Heart right ventricle (tissue), 16 donors: ENCODE measurements around the gene THSD4. TPM values are rescaled to one million over a fixed set of nuclear protein-coding genes. Genes with fewer than 3 reads are reported as not detected.
A peak's percentile ranks its signal among the peaks of the same experiment; 100 is the strongest.

Experiments used
- ATAC-seq, 8 donors: fragments of 200-7000 bp; cut with Tn5 transposase; one replicate each; pipeline ENCODE4 v1.9.1; 2020; ENCODE audit warnings: mild to moderate bottlenecking in 8 of 8, moderate library complexity in 8 of 8, moderate number of reproducible peaks in 1 of 8
- DNase-seq, 2 donors: peaks; one replicate each; pipeline ENCODE4 v3.0.0-alpha.2; 2020
- H3K27ac ChIP-seq, 10 donors: fragments of 200-600 bp; sonication (generic) in 2 of 10; one replicate each; pipeline versions ENCODE4 v1.5.0 to v1.8.0; 2020 to 2022; ENCODE audit warnings: mild to moderate bottlenecking in 3 of 10
- H3K27me3 ChIP-seq, 7 donors: fragments of 200-600 bp; one replicate each; pipeline ENCODE4 v1.8.0; 2021 to 2022; ENCODE audit warnings: mild to moderate bottlenecking in 2 of 7
- H3K36me3 ChIP-seq, 9 donors: fragments of 200-600 bp; sonication (generic) in 1 of 9; one replicate each; pipeline versions ENCODE4 v1.5.0 to v1.8.0; 2020 to 2022; ENCODE audit warnings: mild to moderate bottlenecking in 2 of 9
- H3K4me1 ChIP-seq, 9 donors: fragments of 200-600 bp; sonication (generic) in 1 of 9; one replicate each; pipeline versions ENCODE4 v1.5.0 to v1.8.0; 2020 to 2022; ENCODE audit warnings: mild to moderate bottlenecking in 4 of 9
- H3K4me3 ChIP-seq, 10 donors: fragments of 200-600 bp; sonication (generic) in 2 of 10; one replicate each; pipeline versions ENCODE4 v1.5.0 to v1.8.0; 2020 to 2022; ENCODE audit warnings: mild to moderate bottlenecking in 7 of 10, moderate library complexity in 2 of 10
- H3K9me3 ChIP-seq, 11 donors: fragments of 200-600 bp in 10 of 11; sonication (generic) in 2 of 11; one replicate each; pipeline versions ENCODE4 v1.5.0 to v1.8.0; 2013 to 2022; ENCODE audit warnings: mild to moderate bottlenecking in 2 of 11, control low read depth in 1 of 11, moderate library complexity in 1 of 11
- CTCF ChIP-seq, 9 donors: fragments of 200-600 bp; sonication (generic) in 2 of 9; IDR thresholded peaks; one replicate each; pipeline versions ENCODE4 v1.5.0 to v1.8.0; 2021 to 2022; ENCODE audit warnings: antibody characterized with exemption in 9 of 9, mild to moderate bottlenecking in 5 of 9, moderate library complexity in 1 of 9
- WGBS, 2 donors: extraction: QIAGEN DNeasy Blood & Tissue Kit; methylation state at CpG; one replicate each; pipeline ENCODE4 v1.1.7; 2013; ENCODE audit warnings: inconsistent platforms in 1 of 2; 5-methylcytosine and 5-hydroxymethylcytosine counted together
- intact Hi-C, 10 donors: fragments of 100-400 bp; cut with DNase I; formaldehyde crosslinking; loops; one replicate each; pipeline versions ENCODE4 v1.11.1 to v1.14.2; 2022
- polyA plus RNA-seq, 2 donors: library from polyadenylated mRNA; stranded (reverse); fragments of 200-250 nt; gene quantifications; one replicate each; pipeline ENCODE4 v1.2.3, GENCODE V29; 2013
- total RNA-seq, 10 donors: library from RNA; stranded (reverse); fragmentation: NEBNext Ultra II Directional in 3 of 10; extraction: Animal tissue kit (Norgen Biotek cat#: 25700) in 3 of 10; gene quantifications; one replicate each; pipeline versions ENCODE4 v1.2.1 to v1.2.4, GENCODE V29; 2021 to 2023
- donor health status: Arrhythmogenic right ventricular cardiomyopathy.
- donor health status: ischemic (EF 13 %, LVEDD 7.1; RV severe dilation, severe dysfunction).
- donor health status: healthy with polysubstance abuse.
- donor health status: DM: no; HTN: yes; CAD: no.
- donor health status: DM: no; HTN: no; CAD: no.
- donor health status: ischemic (EF 25% LVEDD 6.9; RV normal size, moderate dysfunction).
- donor health status: ischemic (EF 25% LVEDD 5.7; RV mildly dilated, moderate dysfunction).
- donor health status: healthy.
- donor health status: DM: yes; HTN: yes; CAD: no.
- donor health status: Ischemic cardiomyopathy.
- donor health status: ischemic (EF 35%, LVEDD 5.7; RV mildly dilated, moderate dysfunction).
- donor health status: nonischemic (EF 11% LVEDD 7.7; RV severe dilation, severe dysfunction).
- donor health status: DM: yes; HTN: yes; CAD: no.
- donor health status: PGD.
- donor health status: ischemic (EF 29% LVEDD 5.4; RV normal size, mild dysfunction).
- donor health status: nonischemic (EF 23%, LVEDD 6.1; RV moderate dilation, normal function).

Gene THSD4
- total and polyA plus RNA-seq, 12 donors: 20.8 to 212 (median 139) TPM

- DNase-seq (no peak), ATAC-seq (no peak)
- intact Hi-C loops: loop anchor here in 3 of 10 donors (5.0 to 10.0 kb wide), 3 partner anchors 54 to 213 kb away; no protein-coding TSS in a partner anchor
- 84 to 95% methylated on average over 7 of the region's 7 CpGs for WGBS, 2 donors
- Histone ChIP-seq H3K4me1 (peaks cover 3 to 75% (median 27%) of the 10 kb centered on the region in 9 donors), H3K36me3 (no peaks in the 10 kb centered on the region), H3K4me3 (no peak overlapping the region), H3K27me3 (no peaks in the 10 kb centered on the region), H3K27ac (peak overlapping the region in 1 of 10 donors; percentile 6), H3K9me3 (no peaks in the 10 kb centered on the region)
- no peak for TF ChIP-seq CTCF (IDR thresholded peaks at IDR 0.05)
These were observed 542.8 kb downstream of the THSD4 start for GRCh38 chr15:71658036-71658435.

DNA sequence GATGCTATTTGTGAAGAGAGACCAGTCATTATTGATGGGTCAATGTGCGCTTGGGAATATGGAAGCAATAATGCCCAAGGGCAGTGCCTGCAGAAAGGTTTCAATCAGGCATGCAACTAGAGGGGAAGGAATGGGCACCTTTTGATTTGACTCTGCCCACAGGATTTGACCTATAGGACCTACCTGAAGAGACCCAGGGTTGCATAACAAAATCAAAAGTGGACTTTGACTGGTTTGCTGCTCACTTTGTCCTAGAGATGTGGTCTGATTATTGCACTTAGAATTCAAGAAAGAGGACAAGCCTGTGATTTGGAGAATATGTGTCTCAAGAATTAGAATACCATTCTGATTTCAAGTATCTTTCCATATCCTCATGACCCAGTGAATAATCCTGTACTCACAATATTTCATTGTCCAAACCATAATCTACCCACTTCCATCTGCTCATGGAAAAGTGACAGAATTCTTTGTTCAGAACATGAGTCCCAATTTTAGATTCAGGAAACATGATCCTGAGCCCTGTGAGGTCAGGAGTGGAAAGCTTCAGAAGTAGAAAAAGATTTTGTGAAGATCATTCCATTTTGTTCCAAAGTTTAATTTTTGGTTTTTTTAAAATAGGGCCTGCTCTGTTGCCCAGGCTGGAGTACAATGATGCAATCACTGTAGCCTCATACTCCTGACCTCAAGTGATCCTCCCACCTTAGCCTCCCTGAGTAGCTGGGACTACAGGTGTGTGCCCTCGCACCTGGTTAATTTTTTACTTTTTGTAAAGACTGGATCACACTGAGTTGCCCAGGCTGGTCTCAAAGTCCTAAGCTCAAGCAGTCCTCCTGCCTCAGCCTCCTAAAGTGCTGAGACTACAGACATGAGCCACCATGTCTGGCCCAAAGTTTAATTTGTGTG is 543.8 kb downstream of the THSD4 start:
- intact Hi-C loops: loop anchor here in 3 of 10 donors (5.0 to 10.0 kb wide), 3 partner anchors 53 to 214 kb away; no protein-coding TSS in a partner anchor
- Histone ChIP-seq H3K4me1 (peaks cover 3 to 65% (median 19%) of the 10 kb centered on the region in 9 donors), H3K36me3 (no peaks in the 10 kb centered on the region), H3K27ac (peak overlapping the region in 7 of 10 donors; percentile 6 to 42 (median 22)), H3K4me3 (no peak overlapping the region), H3K27me3 (no peaks in the 10 kb centered on the region), H3K9me3 (no peaks in the 10 kb centered on the region)
- WGBS, 2 donors: 96 to 98% methylated on average over 2 of the region's 2 CpGs
- peak in 1 of 8 donors; percentile 52 for ATAC-seq
- TF ChIP-seq CTCF (IDR thresholded peaks at IDR 0.05): no peak
- DNase-seq: no peak

DNA sequence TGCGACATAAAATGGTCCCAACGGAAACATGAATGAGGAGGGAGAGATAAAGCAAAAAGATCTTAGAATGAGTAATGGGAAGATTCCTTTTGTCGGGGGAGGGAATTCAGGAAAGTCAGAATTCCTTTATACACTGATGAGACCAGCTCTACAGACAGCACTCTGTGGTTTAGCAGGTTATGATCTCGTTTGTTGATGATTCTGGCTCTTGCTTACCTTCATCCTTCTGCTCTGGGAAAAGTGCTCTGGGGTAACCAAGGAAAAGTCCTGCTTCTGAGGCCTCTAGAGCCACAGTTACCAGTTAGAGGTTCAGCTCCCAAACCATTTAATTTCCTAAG is 544.4 kb downstream of the THSD4 start:
- no peaks in the 10 kb centered on the region for H3K27me3 ChIP-seq
- intact Hi-C loops: loop anchor here in 4 of 10 donors (5.0 to 10.0 kb wide), 3 partner anchors 53 to 215 kb away; no protein-coding TSS in a partner anchor

More for the DNA sequence above, 544.4 kb downstream of the THSD4 start:
- ATAC-seq (no peak), DNase-seq (no peak)
- 64 to 69% methylated on average over 4 of the region's 4 CpGs for WGBS, 2 donors
- Histone ChIP-seq H3K9me3 (no peaks in the 10 kb centered on the region), H3K4me3 (no peak overlapping the region), H3K4me1 (peaks cover 2 to 59% (median 13%) of the 10 kb centered on the region in 9 donors), H3K36me3 (no peaks in the 10 kb centered on the region), H3K27ac (peak overlapping the region in 6 of 10 donors; percentile 6 to 42 (median 24))
- no peak for TF ChIP-seq CTCF (IDR thresholded peaks at IDR 0.05)
